NCI-H774 (cell line): ENCODE results near the gene TXNDC11.

Source experiments
- DNase-seq: peaks from one replicate; lab custom pipeline; 2025; lab: John Stamatoyannopoulos, UW

Gene TXNDC11

DNA sequence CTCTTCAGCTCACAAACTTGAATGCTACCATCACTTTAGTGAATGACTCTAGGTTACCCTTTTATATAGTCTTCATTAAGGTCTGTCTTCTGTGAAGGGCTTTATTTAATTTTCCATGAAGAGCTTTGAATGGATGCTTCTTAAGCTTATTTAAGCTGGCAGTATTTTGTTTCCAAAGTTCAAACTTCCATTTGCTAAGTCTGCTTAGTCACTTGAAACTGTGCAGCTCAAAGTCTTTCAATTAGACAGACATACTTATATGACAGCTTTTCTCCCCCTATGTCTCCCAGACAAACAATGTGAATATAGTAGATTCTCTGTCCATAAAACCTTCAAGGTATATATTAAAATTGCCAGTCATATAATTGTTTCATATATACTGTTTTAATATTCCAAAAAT is 23.5 kb downstream of the TXNDC11 start:
- no peak for DNase-seq

DNA sequence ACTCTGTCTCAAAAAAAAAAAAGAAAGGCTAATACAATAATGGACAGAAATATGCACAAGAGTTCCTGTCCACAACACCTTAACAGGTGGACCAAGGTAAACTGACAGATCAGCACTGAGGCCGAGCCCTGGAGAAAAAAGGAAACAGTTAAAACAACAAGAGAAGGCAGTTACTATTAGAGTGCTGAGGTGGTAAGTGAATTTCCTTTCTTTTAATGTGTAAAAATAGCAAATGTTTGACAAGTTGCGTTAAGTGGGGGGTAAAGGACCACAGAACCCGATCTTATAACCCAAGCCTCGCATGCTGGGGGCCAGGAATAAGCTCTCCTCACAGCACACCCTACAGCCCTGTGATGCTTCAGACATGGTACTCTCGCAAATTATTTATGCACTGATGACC is 24.8 kb downstream of the TXNDC11 start:
- DNase-seq: no peak

DNA sequence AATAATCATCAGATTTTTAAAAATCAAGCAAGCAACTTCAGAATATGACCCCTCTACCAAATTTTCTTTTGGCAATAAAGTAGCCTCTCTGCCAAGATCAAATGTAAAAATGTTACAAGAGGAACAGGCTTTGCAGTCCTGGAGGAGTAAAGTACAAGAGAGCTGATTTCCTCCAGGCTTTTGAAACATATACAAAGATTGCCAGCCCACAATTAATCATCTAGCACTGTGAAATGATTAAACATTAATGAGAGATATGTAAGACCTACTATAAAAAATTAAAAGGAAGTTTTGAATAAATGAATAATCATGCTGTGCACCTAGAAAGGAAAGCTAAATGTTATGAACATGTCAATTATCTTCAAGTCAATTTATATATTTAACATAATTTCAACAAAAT is 26.3 kb downstream of the TXNDC11 start:
- DNase-seq: no peak

DNA sequence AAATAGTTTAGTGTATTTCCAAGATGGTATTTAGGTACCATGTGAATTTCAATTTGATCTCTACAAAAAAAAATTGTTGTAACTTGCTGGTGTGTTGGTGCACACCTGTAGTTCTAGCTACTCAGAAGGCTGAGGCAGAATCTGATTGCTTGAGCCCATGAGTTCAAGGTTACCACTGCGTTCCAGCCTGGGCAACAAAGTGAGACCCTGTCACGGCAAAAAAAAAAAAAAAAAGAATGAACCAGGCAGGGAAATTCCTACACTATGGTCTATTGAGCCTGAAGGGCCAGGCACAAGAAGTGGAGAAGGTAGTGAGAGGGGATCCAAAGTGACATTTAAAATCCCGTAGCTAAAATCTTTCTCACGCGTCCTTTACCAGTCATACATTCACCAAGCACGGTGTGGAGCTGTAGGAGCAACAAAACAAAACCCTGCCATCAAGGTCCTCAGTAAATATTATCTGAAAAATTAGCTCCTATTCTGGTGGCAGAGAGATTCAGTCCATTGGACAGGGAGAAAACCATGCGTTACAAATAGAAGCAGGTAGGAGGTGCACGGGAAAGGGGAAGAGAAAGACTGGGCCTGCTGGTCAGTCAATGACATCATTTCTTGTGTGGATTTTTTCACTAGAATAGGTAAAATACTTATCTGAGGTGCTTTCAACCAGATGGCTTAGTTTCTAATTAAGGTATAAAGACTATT is 27.3 kb downstream of the TXNDC11 start:
- no peak for DNase-seq

DNA sequence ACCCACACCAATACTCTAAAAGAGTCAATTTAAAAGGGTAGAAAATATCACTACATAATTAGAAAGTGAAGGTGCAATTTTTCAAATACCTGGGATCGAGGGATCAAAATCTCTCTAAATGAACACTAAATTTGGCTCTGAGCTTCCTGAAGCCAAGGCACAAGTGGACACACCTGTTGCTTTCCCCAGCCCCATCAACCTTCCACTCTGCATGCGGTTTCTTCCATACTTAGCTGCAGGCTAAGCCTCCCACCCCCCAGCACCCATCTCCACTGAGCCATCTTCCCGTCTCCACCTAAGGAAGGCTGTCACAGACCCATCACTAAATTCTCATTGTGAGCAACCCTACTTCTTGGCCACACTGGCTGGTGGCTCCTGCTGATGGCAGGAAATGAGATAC is 30.5 kb downstream of the TXNDC11 start:
- no peak for DNase-seq

DNA sequence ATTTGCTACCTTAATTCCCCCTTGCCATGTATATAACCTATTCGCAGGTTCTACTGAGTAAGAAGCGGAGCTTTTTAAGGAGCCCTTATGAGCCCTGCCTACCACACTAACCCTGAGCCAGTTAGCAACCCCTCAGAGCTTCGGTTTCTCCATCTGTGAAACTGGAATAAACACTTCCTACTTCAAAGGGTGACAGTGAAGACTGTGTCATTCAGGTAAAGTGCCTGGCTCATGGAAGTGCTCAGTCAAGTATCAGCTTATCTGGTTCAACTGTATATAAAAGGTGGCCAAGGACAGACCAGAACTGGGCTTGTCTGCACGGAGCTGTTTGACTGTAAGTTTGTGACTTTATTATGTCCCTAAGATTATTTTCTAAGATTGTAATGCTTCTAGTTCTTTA is 31.0 kb downstream of the TXNDC11 start:
- DNase-seq: no peak

DNA sequence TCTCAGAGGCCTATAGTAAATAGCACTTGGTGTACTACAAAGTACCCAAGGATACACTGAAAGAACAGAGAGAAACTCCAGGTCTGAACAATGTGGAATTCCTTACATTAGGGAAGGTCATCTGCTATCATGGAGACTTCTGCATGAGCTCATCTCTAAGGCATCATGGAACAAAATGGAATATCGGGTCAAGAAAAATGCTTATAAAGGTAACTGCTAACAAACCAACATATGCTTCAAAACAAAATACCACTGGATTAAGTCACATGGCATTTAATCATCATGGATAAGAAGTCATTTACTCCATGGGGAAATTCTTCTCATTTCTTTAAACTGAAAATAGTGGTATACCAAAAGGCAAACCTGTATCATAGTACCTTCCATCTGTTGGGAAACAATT is 34.2 kb downstream of the TXNDC11 start:
- DNase-seq: no peak

DNA sequence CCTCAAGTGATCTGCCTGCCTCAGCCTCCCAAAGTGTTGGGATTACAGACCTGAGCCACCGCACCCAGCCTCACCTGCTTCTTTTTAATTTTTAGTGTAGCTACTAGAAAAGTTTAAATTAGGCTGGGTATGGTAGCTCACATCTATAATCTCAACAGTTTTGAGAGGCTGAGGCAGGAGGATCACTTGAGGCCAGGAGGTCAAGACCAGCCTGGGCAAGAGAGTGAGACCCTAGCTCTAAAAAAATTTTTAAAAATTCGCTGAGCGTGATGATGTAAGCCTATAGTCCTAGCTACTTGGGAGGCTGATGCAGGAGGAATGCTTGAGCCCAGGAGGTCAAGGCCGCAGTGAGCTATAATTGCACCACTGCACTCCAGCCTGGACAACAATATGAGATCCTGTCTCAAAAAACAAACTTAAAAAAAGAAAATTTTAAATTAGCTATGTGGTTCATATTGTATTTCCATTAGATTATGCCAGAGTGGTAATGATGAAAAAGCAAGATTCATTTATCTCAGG is 34.9 kb downstream of the TXNDC11 start:
- DNase-seq: no peak

DNA sequence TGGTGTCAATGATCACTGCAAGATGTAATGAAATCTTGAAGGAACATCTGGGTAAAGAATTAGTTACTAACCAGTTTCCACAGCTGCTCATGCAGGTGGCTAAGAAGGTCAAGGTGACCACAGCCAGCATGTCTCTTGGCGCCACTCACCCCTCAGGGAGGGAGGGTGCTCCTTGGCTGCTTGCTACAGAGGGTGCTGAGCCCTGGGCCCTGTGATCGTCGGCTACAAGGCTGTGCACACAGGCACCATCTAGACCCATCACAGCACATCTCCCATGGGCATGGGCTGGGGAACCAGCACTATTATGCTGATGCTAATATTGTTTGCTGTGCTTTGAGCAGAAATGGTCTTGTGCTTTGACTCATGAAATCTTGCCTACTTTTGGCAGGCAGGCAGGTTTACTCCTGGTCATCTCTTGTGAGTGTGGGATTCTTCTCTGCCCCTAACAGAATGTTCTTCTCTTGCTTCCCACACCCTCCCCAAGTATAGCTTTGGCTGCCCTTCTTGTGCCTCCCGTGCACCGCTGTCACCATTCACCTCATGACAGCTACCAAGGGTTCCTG is 36.4 kb downstream of the TXNDC11 start:
- DNase-seq: no peak

DNA sequence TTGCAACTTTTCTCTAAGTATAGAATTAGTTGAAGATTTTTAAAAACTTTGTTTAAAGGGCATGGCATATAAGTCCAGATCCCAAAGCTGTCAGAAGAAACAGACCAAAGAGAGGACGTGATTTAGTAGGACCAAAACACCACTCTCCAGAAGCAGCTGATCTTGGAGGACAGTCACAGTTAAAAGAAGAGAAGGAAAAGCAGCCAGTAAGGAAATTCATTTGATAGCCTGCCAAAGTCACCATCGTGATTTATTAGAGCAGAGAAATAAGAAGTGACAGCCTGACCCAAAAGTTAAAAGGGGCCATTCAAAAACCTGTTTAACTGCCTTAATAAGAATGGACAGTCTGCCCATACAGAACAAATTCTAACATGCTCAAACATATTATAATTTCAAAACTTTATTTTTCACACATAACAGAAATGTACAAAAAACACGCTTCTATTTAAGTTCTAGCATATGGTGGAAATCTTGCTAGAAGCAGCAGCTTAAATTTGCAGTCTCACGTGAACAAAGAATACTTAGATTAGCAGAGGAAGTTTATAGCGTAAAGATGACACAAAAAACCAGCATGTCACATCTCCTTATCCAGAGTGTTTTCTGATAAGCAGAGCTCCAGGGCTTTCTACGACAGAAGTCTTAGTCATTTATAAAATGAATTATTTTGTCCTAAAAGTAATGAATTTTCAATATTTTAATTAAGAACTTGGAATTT is 37.2 kb downstream of the TXNDC11 start:
- no peak for DNase-seq

DNA sequence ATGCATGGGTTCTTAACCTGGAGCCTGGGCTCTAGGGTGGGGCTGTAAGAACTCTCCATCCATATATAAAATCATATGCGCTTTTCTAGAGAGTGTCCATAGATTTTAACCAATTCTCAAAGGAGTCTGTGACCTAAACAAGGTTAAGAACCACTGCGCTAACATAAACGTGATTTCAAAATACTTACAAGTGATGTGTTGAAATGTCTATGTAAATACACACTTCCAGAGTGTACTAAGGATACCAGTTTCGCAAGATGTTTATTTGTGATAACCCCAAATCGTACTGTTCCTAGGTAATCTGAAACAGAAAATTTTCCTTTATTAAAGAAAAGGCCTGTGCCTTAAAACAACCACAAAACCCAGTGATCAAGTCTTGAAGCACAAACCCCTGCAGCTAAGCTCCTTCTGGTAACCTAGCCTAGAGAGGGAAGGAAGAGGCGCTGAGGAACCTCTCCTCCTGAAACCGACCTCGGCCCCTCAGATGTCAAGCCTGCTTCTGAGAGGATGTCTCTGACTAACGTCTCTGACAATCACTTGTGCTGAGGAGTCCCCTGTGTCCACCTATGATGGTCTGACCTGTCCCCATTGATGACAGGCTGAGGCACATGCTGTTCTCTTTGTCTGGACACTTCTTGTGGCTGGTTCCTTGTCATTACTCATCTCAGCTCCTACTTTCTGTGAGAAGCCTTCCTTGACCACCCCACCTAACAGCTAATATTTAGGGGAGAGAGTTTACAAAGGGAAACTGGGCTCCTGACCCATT is 42.2 kb downstream of the TXNDC11 start:
- DNase-seq: no peak

DNA sequence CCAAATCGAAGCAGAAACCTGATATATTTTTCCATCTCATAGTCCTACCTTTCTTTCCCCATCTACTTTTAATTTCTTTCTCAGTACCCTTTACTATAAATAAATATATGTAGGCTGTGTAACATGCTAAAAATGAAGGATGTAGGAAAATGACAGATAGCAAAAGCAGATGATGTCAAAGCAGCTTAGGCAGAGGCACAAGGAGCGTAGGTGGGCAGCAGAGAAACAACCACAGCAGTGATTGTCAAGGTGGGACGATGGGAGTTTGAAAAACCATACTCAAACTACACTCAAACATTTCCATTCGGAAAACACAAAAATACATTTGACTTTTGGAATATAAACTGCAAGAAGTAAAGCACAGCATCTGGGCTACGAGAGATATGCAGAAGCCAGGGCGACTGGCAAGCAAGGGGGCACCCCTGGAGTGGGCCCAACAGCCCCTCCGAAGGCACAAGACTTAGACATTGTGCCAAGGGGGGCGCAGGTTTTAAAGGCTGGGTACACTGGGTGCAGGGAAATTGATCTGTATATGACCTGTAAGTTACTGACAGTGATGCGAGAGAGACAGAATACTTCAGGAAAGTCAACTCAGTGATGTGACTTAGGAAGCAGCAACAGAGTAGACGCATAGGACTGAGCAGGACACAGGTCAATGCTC is 43.3 kb downstream of the TXNDC11 start:
- no peak for DNase-seq

DNA sequence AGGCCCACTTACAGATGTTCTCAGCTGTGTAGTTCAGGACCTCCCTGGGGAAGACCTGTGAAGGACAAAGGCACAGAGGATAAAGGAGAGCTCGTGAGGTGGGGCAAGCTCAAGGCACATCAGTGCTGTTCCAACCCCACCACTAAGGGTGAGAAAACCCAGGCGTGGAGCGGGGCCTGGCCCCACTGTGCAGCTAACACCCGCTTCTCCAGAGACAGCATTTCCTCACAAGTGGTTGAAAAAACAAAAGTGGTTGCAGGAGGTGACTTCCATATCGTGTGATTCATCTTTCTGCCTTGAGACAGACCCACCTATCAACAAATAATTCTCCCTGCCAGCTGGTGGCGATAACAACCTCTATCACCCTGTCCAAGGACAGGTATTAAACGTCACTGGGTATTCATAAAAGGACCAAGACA is 44.4 kb downstream of the TXNDC11 start:
- DNase-seq: no peak

DNA sequence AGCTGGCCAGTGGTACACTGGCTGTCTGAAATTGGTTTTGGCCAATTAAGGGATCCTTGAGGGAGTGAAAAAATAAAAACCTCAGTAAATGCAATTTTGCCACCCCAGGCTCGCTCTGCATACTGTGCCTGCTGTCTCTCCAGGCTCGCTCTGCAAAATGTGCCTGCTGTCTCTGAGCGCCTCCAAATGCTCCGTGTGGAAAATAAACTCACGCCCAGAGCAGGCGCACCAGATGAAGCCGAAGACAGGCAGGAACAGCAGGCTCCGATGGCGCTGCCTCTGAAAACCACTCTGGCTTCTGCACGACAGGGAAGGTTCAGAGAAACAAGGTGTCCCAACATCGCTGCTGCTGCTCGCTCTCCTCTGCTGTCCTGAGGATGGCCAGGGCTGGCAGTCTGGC is 45.3 kb downstream of the TXNDC11 start:
- DNase-seq: no peak

DNA sequence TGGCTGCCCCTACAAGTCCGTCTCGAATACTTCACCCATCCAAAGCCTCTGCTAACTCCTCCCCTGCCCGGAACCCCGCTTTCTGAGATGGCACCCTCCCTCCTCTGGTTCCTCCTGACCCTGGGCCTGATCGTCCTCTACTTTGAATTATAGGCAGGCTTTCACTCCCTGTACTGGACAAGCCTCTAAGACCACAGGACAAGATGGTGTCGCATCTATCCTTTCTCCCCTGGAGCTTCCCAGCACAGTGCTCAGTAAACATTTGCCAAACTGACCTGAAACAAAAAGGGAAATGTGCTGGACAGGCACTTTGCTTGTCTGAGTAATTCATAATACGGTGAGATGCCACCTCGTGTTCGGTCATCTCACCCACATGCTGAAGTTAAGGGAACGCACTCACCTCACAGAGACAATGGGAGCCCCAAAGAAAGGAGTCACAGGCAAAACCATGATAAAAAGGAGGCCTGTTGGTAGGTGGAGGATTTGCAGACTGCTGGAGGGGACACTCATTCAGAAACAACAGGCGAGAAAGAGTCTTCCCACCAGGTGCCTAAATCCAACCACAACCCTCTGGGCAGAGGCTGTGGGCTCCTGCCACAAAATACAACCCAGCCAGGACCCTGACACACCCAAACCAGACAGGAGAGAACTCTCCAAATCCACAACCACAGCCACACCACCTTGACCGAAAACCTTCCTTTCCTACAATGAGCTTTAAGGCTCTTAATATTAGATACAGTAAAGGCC is 46.2 kb downstream of the TXNDC11 start:
- DNase-seq: no peak

DNA sequence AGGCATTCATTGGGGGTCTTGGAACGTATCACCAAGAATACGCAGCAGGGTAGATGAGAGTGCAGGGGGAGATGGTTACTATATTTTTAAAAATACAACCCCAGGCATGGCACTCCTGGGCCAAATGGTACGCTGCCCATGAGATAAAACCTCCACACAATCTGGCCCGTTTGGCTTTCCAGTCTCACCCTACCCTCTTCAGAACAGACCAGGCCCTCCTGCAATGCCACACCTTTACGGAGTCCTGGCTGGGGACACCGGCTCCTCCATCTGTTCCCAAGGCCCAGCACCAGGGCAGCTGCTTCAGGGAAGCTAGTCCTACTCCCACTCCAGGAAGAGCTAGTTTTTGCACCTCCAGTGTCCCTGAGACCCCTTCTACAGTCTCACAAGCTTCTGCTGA is 50.0 kb downstream of the TXNDC11 start:
- DNase-seq: no peak

DNA sequence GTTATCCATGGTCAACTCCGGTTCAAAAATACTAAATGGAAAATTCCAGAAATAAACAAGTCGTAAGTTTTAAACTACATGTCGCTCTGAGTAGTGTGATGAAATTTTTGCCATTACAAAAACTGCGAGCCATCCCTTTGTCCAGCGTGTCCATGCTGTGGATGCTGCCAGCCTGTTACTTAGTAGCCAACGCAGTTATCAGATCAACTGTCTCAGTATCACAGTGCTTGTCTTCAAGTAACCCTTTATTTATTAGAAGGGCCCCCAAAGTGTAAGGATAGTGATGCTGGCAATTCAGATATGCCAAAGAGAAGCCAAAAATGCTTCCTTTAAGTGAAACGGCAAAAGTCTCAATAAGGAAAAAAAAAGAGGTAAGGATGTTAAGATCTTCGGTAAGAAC is 50.5 kb downstream of the TXNDC11 start:
- DNase-seq: no peak

DNA sequence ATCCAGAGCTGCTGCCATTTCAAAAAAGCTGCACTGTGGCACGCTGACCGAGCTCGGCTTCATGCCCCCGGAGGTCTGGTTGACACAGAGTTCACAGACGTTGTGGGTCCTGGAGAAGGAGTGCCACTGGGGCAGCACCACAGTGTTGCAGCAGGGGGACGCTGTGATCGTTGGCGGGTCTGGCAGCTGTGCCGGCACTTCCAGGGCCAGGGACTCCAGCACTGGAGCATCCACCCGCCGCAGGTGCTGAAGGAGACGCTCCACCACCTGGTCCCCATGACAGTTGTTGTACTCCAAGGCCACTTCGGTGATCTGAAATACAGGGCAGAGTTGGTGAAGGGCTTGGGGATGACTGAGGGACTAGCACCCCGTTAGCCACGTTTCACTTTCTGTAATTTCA is 50.9 kb downstream of the TXNDC11 start:
- DNase-seq: no peak

DNA sequence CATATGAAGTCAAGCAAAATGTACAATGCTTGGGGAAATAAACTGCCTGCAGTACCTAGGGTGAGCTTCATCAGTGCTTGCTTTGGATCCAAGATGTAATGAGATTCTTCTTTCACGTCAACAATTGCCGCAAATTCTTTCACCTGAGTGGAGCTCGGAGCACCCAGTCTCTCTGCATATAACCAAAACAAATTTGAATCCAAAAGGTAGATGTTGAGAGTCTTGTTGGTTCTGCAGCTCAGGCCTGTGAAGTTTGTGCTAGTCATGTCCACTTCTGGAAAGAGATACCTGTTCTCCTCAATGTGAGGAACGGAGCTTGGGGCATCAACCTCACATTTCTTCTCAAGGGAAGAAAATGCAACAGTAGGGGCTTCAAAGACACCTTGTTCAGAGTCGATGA is 51.4 kb downstream of the TXNDC11 start:
- DNase-seq: no peak

DNA sequence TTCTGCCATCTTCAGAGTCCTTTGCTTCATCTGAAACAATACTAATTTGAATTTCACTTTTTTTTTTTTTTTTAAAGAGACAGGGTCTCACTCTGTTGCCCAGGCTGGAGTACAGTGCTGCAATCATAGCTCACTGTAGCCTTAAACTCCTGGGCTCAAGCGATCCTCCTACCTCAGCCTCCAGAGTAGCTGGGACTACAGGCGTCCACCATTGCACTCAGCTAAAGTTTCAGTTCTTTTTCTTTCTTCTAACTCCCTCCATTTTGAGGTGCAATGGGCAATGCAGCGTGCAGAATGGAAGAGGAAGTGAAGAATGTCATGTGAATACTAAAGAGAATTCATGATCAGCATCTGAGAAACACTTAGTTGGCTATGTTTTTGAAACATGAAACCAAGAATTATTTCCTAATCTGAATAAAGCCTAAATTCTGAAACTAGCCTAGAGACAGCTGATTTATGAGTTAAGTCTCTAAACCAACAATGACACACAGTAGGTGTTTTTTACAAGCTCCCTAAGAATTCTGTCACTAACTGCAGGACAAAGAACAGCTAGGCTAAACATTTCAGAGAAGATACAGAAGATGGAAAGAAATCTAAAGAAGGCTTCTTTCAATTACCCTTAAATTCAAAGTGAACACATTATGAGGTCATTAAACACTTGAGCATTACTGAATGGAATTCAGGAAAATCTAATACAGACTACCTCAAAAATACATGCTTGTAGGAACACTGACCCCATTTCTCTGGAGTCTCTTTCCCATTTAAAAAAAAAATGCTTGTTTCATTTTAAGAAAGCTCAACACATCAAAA is 53.4 kb downstream of the TXNDC11 start:
- no peak for DNase-seq

DNA sequence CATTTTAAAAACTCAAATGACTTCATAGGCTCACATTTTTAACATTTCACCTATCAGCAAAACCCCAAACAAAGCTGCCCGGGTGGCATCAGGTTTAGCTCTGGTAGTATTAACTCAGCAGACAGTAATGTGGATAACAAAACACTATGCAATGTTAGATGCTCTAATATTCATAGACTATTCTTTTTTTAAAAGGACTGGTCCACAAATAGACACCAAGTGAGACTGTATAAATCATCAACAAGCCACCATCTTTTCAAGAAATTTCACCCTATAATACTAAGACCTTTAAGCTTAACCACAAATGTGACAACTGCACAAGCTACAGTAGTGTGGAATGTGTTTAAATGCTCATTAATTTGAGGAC is 54.2 kb downstream of the TXNDC11 start:
- DNase-seq: no peak
